ENCODE measurements around the gene SLFNL1.
A peak's percentile ranks its signal among the peaks of the same experiment; 100 is the strongest.

The SLFNL1 gene

GRCh38 chr1:40987439-40988276 is 33.9 kb downstream of the SLFNL1 start:
- no peak for DNase-seq (ENCODE audit: low spot score)
- no peak for FAIRE-seq

- no peak for FAIRE-seq
- DNase-seq (ENCODE audit: low spot score) = no peak
Measured at GRCh38 chr1:40986956-40987355, 34.6 kb downstream of the SLFNL1 start.

- no peak for DNase-seq (ENCODE audit: low spot score)
- FAIRE-seq = no peak
Measured at GRCh38 chr1:40986328-40986783, 35.2 kb downstream of the SLFNL1 start.

- FAIRE-seq (no peak), DNase-seq (ENCODE audit: low spot score) (no peak)
Measured at GRCh38 chr1:40985875-40986274, 35.6 kb downstream of the SLFNL1 start.

- DNase-seq (ENCODE audit: low spot score) (no peak), FAIRE-seq (no peak)
Measured at GRCh38 chr1:40985161-40985560, 36.4 kb downstream of the SLFNL1 start.

GRCh38 chr1:40984531-40984930 is 37.0 kb downstream of the SLFNL1 start:
- FAIRE-seq = no peak
- no peak for DNase-seq (ENCODE audit: low spot score)

- DNase-seq (ENCODE audit: low spot score) (no peak), FAIRE-seq (no peak)
Measured at GRCh38 chr1:40984066-40984465, 37.5 kb downstream of the SLFNL1 start.

- DNase-seq (ENCODE audit: low spot score) = no peak
- FAIRE-seq = no peak
Measured at GRCh38 chr1:40983286-40983685, 38.2 kb downstream of the SLFNL1 start.

GRCh38 chr1:40982721-40983120 is 38.8 kb downstream of the SLFNL1 start:
- DNase-seq (ENCODE audit: low spot score) = no peak
- no peak for FAIRE-seq

- DNase-seq (ENCODE audit: low spot score) = no peak
- FAIRE-seq = no peak
Measured at GRCh38 chr1:40981691-40982448, 39.7 kb downstream of the SLFNL1 start.

- FAIRE-seq = no peak
Measured at GRCh38 chr1:40980453-40981121, 40.9 kb downstream of the SLFNL1 start.

GRCh38 chr1:40980068-40980452 is 41.5 kb downstream of the SLFNL1 start:
- no peak for FAIRE-seq
- DNase-seq (ENCODE audit: low spot score) = no peak

More at GRCh38 chr1:40980453-40981121, 40.9 kb downstream of the SLFNL1 start:
- DNase-seq (ENCODE audit: low spot score) = peak; percentile 59

GRCh38 chr1:40979241-40980067 is 42.1 kb downstream of the SLFNL1 start, which contains the start of gene CTPS1:
Gene CTPS1 (plus strand): TSS chr1:40979696. CDS start chr1:40983291, 3,595 bp downstream.
- no peak for FAIRE-seq

GRCh38 chr1:40978886-40979240 is 42.7 kb downstream of the SLFNL1 start:
- DNase-seq (ENCODE audit: low spot score) (no peak), FAIRE-seq (no peak)

More at GRCh38 chr1:40979241-40980067, 42.1 kb downstream of the SLFNL1 start, which contains the start of gene CTPS1:
- peak; percentile 82 for DNase-seq (ENCODE audit: low spot score)

GRCh38 chr1:40977716-40978115 is 43.8 kb downstream of the SLFNL1 start:
- no peak for FAIRE-seq
- no peak for DNase-seq (ENCODE audit: low spot score)

- DNase-seq (ENCODE audit: low spot score) (no peak), FAIRE-seq (no peak)
Measured at GRCh38 chr1:40976952-40977690, 44.4 kb downstream of the SLFNL1 start.

GRCh38 chr1:40974945-40975344 is 46.6 kb downstream of the SLFNL1 start:
- no peak for FAIRE-seq

GRCh38 chr1:40973912-40974311 is 47.6 kb downstream of the SLFNL1 start:
- FAIRE-seq = no peak
- DNase-seq (ENCODE audit: low spot score) = no peak

More at GRCh38 chr1:40974945-40975344, 46.6 kb downstream of the SLFNL1 start:
- DNase-seq (ENCODE audit: low spot score) = no peak

GRCh38 chr1:40971966-40972365 is 49.6 kb downstream of the SLFNL1 start:
- no peak for FAIRE-seq

GRCh38 chr1:40969445-40969844 is 52.1 kb downstream of the SLFNL1 start:
- DNase-seq (ENCODE audit: low spot score) (no peak), FAIRE-seq (no peak)

More at GRCh38 chr1:40971966-40972365, 49.6 kb downstream of the SLFNL1 start:
- no peak for DNase-seq (ENCODE audit: low spot score)
